Ishikawa (cell line): ENCODE measurements around the gene SLC48A1.

Experiments
- CEBPB ChIP-seq: IDR thresholded peaks from 2 replicates; pipeline ENCODE4 v1.6.1; 2012
- EP300 ChIP-seq: IDR thresholded peaks from 2 replicates; pipeline ENCODE4 v1.6.1; 2012; ENCODE audit warnings: borderline replicate concordance
- MAX ChIP-seq: IDR thresholded peaks from 2 replicates; pipeline ENCODE4 v1.6.1; 2012
- NFIC ChIP-seq: IDR thresholded peaks from 2 replicates; pipeline ENCODE4 v1.6.1; 2012
- TAF1 ChIP-seq: IDR thresholded peaks from 2 replicates; pipeline ENCODE4 v1.6.1; 2012; ENCODE audit warnings: low read depth, mild to moderate bottlenecking
- YY1 ChIP-seq: IDR thresholded peaks from 2 replicates; pipeline ENCODE4 v1.6.1; 2012; ENCODE audit warnings: low read depth

- no peak for TF ChIP-seq EP300
- no peak for TF ChIP-seq TAF1
- TF ChIP-seq MAX: no peak
- no peak for TF ChIP-seq NFIC
- TF ChIP-seq CEBPB: no peak
- no peak for TF ChIP-seq YY1
Measured at GRCh38 chr12:47789141-47789540, 16.1 kb downstream of the SLC48A1 start.
